ENCODE measurements around the gene MAPK12. TPM values are rescaled to one million over a fixed set of nuclear protein-coding genes. Genes with fewer than 3 reads are reported as not detected.

Gene MAPK12
- total RNA-seq, 1 donor from 2014 or later: 2.6 TPM

DNA sequence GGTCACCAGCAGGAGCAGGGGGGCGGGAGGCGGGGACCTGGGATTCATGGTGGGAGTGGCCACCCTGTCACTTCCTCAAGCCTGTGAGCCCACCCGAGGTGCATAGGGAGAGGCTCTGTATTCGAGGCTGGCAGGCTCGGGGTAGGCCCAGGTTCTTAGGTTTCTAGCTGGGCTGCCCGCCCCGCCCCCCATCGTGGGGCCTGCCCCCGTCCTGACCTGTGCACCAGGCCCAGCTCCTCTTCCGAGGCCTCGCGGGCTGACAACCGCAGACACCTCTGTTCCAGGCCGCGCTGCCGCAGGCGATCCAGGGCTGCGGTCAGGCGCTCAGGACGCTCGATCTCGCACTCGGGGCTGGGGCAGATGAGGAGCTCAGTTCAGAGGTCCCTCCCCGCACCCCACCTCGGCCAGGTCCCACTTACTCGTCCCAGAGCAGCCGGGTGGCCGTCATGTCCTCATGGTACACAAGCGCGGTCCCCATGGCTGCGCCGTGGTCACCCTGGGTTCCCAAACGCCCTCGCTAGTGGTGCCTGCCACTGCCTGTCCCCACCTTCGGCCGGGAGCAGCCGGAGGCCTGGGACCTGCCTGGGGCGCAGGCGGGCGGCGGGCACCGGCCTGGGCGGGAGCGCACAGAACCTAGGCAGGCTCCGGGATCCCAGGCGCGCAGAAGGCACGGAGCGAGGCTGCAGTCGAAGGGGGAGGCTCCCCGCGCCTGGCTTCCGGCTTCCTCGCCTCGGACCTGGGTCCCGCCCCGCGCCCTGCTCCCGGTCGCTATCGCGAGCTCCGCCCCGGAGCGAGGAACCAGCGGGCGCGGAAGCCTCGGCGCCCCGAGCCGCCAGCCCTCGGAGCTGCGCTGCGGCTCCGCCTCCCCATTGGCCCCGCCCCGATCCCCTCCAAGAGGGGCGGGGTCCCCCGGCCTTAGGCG lies 10.7 kb downstream of the MAPK12 start, which contains the start of gene HDAC10:
TSS of gene HDAC10 (minus strand) at position 711 of the 922 bp plus-strand sequence. CDS start at position 478, 233 bp downstream.
- ATAC-seq: peak; percentile 69

DNA sequence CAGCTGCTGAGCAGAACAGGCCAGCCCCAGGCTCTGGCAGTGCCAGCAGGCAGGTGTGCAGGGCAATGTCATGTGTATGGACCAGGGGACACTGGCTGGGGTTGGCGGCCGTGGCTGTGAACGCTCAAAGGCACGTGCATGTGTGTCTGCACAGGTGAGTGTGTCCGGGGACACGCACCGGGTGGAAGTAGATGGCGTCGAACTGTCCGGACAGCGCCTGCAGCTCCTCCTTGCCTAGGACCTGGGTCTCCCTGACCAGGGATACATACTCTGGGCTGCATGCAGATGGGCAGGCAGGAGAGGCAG lies 11.3 kb downstream of the MAPK12 start:
- ATAC-seq: no peak

DNA sequence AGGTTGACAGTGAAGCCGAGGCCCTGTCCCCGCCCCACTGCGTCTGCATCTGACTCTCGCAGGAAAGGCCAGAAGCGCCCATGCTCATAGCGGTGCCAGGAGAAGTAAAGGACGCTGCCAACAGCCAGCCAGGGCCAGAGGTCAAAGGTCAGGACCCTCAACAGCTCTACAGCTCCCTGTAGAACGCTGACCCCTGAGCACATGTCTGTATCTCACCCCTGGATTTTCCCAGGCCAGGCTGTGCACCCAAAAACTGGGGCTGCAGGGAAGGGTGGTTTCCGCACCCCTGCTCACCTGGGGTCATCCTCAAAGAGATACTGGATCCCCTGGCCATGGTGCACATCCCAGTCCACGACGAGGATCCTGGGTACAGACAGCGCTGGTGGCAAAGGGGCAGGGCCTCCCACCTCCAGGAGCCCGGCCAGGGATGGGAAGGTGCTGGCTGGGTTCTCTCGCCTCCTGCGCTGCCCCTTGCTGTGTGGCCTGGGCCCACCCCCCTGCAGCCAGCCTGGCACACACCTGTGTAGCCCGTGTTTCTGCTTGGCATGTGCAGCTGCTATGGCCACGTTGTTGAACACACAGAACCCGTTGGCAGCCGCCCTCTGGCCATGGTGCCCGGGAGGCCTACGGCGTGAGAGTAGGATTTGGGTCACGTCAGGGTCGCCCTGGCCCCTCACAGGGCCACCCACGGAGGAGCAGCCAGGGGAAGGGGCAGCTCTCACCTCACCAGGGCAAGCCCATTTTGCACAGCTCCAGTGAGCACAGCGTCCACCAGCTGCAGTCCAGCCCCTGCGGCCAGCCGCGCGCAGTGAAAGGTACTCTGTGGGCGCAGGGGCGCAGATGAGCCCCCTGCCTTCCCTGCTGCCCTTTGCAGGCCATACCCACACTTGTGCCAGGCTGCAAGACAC lies 11.9 kb downstream of the MAPK12 start:
- no peak for ATAC-seq

DNA sequence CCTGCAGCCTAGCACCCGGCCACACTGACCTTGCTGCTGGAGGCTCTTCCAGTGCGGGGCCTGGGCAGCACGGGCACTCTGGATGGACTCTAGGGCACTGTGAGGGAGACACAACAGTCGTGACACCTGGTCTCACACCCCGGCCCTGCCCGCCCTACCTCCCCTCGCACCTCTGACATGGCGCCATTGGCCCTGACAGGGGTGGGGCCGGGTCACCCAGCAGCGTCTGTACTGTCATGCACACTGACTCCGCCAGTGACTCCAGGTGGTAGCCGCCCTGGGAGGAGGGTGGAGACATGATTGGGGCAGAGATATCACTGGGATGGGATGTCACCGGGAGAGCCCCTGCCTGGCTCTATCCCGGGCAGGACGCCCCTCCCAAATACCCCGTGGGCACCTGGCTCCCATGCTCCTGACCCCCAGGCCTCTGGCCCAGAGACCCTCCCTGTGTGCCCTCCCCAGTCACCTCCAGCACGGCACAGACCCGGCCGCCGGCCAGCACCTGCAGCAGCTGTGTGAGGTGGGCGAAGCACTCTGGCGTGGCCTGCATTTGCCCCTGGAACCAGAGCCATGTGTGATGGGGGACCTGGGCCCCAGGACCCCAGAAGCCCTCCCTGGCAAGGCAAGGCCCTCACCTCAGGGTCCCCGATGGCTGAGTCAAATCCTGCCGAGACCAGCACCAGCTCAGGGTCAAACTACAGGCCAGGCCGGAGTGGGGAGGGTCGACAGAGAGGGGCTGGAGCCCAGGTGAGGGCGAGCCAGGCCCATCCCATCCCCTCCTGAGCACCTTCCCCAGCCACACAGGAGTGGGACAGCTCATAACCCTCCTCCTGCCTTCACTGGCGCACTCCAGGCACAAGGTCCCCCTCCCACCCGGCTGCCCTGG lies 13.0 kb downstream of the MAPK12 start:
- ATAC-seq: no peak

DNA sequence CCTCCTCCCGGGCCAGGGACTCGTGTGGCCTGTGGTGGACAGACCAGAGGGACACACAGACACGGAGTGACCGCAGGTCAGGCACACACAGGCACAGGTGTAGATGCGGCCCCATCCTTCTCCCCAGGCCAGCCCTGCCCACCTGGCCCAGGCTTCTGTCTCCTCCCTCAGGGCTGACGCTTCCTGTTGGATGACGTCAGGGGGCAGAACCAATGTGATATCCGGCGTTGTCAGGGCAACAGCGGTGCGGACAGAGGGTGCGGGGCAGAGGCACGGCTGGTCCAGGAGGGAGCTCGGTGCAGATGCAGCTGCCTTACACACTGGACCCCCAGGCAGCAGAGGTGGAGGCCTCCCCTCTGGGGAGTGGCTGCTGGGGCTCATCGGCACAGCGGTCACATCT lies 13.7 kb downstream of the MAPK12 start:
- ATAC-seq: no peak

DNA sequence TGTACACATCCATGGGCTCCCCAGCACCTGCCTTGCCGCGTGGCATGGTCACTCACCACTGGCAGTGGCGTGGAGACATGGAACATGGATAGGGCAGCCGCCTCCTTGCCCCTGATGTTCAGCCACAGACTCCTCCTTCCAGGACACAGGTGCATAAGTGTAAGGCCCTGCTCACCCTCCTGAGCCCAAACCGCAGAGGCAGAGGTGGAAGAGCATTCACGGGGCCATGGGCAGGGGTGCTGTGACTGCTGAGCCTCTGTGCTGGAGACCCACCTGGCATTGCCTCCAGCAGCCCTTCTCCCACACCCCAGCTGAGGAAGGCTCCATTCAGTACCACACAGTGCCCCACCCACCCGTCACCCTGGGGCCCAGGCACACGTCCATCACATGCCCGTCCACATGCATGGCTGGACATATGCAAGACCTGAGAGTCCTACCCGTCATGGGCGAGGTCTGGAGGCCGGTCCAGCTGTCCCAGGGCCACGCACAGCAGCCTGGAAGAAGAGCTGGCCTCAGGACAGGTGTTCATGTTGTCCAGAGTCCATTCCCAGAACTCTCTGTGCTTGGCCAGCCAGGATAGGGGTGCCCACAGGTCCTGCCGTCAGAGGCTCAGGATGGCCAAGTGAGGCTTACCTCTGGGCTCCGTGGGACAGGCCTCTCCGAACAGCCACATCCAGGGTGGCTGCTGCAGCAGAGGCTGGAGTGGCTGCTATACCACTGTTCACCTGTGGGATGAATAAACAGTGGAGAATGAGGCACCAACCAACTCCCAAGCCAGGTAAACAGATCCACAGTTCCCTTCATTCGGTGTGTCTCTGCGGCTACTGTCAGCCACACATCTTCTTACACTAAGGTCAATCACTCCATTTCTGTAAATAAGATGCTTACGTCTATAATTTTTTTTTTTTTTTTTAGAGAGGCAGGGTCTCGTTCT lies 15.0 kb downstream of the MAPK12 start:
- ATAC-seq: no peak

DNA sequence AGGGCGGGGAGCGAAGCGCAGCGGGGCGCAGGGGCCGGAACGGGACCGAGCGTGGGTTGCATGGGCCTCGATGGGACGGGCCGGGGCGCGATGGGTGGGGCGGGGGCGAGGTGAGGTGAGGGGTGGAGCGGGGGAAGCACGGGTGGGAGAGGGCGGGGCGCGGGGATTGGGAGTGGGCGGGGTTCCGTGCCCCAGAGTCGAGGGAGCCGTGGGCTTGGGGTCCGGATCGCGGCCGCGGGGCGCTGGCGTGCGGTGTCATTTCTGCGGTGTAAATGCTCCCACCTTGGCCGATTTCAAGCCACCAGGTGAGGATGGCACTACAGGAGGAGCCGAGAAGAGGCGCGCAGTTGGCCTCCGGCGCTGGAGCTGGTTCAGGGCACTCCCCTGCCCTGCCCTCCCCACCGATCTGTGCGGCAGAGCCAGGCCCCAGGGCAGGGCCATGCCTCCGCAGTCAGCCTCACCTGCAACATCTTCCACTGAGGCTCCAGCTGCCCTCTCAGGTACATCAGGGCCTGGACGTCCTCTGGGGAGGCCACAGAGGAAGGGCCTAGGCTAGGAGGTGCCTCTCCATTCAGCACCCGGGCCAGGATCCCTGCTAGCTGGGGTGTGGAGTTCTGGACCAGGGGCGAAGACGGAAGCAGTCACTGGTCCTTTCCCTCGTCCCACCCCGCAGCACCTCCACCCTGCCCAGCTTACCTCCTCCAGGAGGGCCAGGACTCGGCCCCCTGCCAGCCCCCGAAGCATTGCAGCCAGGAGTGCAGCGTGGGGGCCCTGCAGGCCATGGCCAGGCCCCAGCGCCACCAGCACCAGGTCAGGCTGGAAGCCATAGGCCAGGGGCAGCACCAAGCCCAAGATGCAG lies 16.0 kb downstream of the MAPK12 start:
- ATAC-seq: peak; percentile 70

DNA sequence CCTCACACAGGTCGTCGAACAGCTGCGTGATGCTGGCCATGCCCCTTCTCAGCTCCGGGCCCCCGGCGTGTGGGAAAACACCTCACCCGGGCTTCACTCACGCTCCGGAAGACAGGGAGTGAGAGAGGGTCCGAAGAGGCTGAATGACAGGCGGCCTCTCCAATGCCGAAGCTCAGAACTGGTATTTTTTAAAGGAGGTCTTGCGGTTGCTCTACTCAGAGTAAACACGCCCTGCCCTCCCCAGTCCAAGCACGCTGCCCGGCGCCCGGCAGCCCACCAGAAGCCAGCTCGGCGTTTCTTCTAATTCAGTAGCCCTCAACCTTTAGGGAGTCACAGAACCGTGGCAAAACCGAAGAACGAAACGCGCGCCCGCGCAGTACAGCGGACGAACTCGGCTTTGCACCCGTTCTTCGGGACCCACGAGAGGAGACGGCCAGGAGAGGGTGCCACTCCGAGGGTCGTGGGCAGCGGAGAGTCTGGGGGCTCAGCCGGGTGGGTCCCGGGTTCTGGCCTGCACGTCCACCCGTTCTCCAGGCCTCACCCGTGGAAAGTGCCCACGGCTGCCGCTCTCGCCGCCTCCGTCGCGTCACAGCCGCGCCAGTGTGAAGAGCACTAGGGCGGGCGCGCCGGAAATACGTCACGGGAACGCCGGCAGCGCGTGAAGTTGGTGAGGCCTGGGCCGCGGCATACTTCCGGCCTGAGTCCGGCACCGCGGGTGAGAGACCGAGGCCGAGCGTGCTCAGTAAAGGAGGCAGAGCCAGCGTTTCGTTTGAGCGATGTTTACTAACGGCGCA lies 16.9 kb downstream of the MAPK12 start, which contains the start of gene TUBGCP6:
TSS of gene TUBGCP6 (minus strand) at position 604 of the 794 bp plus-strand sequence. CDS start at position 40, 564 bp downstream.
- ATAC-seq: peak; percentile 88

DNA sequence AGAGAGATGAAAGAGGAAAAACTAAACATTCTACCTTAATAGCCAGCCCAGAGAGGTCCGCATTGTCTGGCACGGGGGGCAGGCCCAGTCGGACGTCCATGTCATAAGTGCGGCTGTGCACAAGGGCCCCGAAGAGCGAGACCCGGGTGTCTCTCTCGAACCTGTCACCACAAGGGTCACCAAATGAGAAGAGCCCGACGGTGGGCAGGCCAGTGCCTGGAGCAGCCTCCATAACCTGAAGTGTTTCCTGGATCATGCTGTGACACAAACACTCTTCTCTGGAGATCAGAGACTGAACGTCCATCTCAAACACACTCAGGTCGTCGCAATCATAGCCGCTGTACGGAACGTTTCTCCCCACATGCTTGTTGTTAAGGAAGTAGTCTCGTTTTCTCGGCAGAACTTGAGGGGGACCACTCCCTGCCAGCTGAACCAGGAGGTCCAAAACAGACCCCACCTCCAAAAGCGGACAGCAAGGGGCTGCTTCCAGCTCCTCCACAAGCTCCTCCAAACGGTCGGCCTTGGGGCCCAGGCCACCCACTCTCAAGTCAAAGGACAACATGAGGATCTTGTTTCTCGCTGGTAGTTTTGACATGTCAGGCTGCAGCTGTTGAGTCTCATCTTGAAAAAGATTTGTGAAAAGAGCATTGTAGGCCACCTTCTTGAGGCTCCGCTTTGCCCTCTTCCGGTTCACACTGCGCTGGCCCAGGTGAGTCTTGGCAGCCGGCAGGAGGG lies 17.6 kb downstream of the MAPK12 start:
- ATAC-seq: peak; percentile 19

DNA sequence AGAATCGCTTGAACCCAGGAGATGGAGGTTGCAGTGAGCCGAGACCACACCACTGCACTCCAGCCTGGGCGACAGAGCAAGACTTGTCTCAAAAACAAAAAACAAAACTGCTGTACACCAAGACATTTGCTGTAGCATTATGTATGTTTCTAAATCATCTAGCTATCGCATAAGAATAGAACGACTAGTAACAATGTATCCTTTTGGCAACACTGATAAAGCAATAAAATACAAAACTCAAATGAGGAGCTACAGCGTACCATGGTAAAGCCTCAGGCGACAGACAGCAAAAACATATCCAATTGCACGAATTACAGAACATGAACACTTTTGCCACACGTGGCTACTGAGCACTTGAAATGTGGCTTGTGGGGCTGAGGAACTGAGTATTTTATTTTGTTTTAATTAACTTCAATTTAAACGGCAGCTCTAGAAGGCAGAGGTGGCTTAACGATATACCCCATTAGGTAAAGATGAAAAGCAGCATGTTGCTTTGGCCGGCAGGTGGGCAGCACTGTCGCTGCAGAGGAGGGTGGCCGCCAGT lies 19.0 kb downstream of the MAPK12 start:
- ATAC-seq: no peak

DNA sequence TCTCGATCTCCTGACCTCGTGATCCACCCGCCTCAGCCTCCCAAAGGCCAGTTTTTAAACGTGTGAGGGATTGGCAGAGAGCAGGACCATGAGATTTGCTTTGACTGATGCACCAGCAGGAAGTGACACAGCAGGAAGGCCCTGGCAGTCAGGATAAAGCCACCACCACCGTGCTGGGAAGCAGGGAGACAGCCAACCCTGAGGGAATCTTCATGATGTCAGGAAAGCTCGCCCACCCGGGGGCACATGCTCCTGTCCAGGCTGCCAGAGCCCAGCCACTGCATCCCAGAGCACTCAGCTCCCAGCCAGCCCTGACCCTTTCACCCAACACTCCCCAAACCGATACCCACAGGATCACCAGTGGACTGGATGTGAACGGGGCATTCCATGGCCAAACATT lies 22.7 kb downstream of the MAPK12 start:
- no peak for ATAC-seq

DNA sequence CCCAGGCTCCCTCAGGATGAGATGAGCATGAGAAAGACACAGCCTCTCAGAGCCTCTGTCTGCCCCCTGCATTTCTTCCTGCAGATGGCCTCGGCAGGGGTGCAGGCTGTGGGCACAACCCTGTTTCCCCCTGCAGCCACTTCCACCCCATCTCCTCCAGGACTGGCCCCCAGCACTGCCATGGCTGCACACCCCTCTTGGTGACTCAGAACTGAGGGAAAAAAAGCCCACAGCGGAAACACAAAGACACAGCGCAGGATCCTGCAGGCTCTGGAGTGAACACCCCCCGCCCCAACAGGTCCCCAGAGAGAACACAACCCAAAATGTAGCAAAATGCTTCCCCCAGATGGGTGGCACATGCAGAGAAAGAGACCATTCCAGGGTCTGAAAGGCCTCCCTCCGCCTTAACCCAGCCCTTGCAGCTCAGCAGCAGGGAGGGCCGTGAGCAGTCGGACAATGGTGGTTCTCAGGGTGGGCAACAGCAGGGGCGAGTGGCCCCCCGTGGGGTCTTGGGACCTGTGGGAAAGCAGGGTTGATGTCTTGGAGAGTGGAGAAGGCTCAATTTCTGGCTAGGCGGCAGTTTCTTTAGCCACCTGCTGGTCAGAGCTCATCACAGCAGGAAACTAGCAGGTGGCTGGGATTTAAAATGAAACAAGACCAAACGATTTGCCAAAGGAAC lies 24.6 kb downstream of the MAPK12 start:
- no peak for ATAC-seq

DNA sequence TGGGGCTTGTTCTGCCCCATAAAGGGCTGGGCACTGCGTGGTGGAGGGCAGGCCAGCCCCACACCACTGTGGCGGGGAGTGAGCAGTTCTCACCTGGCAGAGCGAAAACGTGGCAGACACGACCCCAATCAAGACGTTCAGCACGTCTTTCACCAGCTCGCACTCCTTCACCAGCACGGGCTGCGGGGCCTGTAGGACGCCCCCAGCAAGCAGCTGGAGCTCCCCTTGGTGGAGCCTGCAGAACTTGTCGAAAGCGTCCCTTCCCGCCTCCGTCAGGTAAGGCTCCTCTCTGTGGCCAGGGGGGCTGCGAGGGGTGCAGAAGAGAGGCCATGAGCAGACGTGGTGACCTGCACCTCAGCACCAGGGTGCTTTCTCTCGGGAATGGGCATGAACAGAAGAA lies 28.3 kb downstream of the MAPK12 start:
- ATAC-seq: no peak

DNA sequence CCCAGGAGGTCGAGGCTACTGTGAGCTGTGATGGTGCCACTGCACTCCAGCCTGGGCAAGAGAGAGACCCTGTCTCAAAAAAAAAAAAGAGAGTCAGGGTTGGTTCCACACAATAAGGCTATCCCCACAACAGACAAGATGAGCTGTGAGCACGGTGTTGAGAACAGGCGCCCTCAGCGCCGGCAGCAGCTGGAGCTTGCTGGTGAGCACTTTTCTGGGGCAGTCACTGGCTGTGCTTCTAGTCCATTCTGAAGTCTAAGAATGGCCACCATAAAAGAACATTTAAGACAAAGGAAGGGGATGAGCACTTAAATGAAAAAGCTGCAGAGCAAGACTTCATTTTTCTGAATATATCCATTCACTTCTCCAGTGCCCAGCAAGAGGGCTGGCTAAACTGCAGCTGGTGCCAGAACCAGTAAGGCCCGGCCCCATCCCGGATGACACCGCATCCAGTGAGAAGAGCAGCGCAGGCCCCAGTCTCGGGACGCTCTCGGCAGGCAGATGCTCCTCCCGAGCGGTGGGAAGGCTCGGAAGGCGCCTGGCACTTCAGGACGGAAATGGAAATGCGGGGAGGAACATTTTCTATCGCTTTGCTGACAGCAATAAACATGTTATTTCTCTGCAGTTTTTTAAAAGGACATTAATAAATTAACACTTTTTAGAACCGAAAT lies 28.9 kb downstream of the MAPK12 start:
- ATAC-seq: no peak

DNA sequence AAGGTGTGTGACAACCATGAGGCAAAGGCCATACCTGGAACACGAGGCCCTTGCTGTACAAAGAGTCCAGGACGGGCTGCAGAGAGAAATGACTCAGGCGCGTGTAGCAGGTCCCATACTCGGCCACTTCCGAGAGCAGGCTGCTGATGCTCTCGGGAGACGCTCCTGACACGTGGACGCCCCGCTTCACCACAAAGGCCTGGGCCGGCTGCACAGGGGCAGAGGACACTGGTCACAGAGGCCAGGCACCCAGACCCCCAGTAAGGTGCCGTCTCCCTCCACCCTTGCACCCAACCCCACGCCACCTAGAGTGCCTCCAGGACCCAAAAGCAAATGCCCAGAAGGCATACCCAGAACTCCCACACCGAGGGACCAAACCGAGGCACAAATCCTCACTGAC lies 32.1 kb downstream of the MAPK12 start:
- ATAC-seq: no peak

DNA sequence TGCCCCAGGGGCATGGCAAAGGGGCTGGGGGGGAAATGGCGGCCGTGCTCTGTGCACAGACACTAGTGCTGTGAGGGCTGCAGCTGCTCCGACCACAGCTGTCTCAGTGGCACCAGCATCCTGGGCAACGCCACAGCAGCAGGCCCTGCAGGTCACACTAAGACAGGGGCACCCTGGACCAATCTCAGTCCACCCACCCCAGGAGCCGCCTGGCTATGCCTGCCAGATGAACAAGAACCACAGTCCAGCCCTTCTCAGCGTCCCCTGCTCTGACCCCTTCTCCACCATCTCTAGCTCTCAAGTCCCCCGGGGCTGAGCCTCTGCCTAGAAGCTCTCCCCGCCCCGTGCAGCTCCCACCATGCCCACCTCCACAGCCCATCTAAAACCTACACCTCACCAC lies 33.1 kb downstream of the MAPK12 start:
- peak; percentile 13 for ATAC-seq
